HCT116 (cell line): ENCODE results near the gene C16orf74. TPM values are rescaled to one million over a fixed set of nuclear protein-coding genes. Genes with fewer than 3 reads are reported as not detected.

ENCODE experiments used
- ATAC-seq: fragments of 200-7000 bp; cut with Tn5 transposase; 2 replicates; pipeline ENCODE4 v1.9.1; 2020; ENCODE audit warnings: mild to moderate bottlenecking, moderate library complexity
- BruUV-seq: library from RNA; stranded (reverse); fragments of 400-500 nt; replicated peaks from 2 replicates; lab custom pipeline; 2021; lab: Mats Ljungman, UMichigan
- CTCF ChIA-PET: fragments of 300-600 bp; sonication (Branson Sonifier 250); formaldehyde crosslinking; loops from one replicate; lab custom pipeline; 2021; ENCODE audit warnings: antibody characterized with exemption; lab: Charles Lee
- POLR2A ChIA-PET: fragments of 300-600, 350-600 bp; sonication (Branson Sonifier 250); formaldehyde crosslinking; loops from one replicate; lab custom pipeline; 2021; ENCODE audit warnings: antibody characterized with exemption; lab: Charles Lee
- RAD21 ChIA-PET, 2 experiments: fragments of 300-600 bp; sonication (Branson Sonifier 250); formaldehyde crosslinking; loops; one replicate each; lab custom pipeline; 2023; ENCODE audit warnings: low total read pairs in 2 of 2; ENCODE audit not compliant: uncharacterized antibody in 2 of 2, unreplicated experiment in 2 of 2, low non-redundant PET in 1 of 2; lab: Charles Lee
- DNase-seq: peaks from one replicate; pipeline ENCODE4 v3.0.0-alpha.2; 2010; ENCODE audit warnings: low read depth, low spot score
- H2AFZ ChIP-seq: fragments of 200-600 bp; shearing (Covaris generic), sonication (generic); 2 replicates; pipeline ENCODE4 v1.6.1; 2017; ENCODE audit warnings: low read depth, mixed run types, mixed read lengths, antibody characterized with exemption, low read length; ENCODE audit not compliant: poor library complexity, severe bottlenecking
- H3K27ac ChIP-seq: 2 replicates; pipeline ENCODE4 v1.5.1; 2012; ENCODE audit warnings: low read depth, low read length
- H3K27me3 ChIP-seq: fragments of 200-600 bp; sonication (generic); 2 replicates; pipeline ENCODE4 v1.6.1; 2016; ENCODE audit warnings: mixed run types, low read length, mixed read lengths; ENCODE audit not compliant: insufficient read depth
- H3K36me3 ChIP-seq, 2 experiments: fragments of 200-500 bp in 1 of 2; fragments of 200-600 bp in 1 of 2; sonication (Bioruptor generic) in 1 of 2; sonication (generic) in 1 of 2; 2 replicates each; pipeline versions ENCODE4 v1.5.1 to v1.6.1; 2014 to 2016; ENCODE audit warnings: low read length in 2 of 2, inconsistent platforms in 1 of 2, mixed read lengths in 1 of 2, mixed run types in 1 of 2; ENCODE audit not compliant: insufficient read depth in 2 of 2, control insufficient read depth in 1 of 2
- H3K4me1 ChIP-seq, 2 experiments: fragments of 200-600 bp in 1 of 2; sonication (generic) in 1 of 2; 2 replicates each; pipeline versions ENCODE4 v1.5.1 to v1.6.1; 2012 to 2017; ENCODE audit warnings: low read length in 2 of 2, inconsistent platforms in 1 of 2, mild to moderate bottlenecking in 1 of 2, mixed read lengths in 1 of 2, mixed run types in 1 of 2, moderate library complexity in 1 of 2; ENCODE audit not compliant: insufficient read depth in 2 of 2, control insufficient read depth in 1 of 2
- H3K4me2 ChIP-seq: fragments of 200-600 bp; sonication (generic); 2 replicates; pipeline ENCODE4 v1.6.1; 2017; ENCODE audit warnings: mixed run types, low read length, mixed read lengths
- H3K4me3 ChIP-seq, 2 experiments: fragments of 200-600 bp in 1 of 2; sonication (generic) in 1 of 2; replicated peaks in 1 of 2; 2 replicates each; pipeline ENCODE4 v1.5.1; 2011 to 2016; ENCODE audit warnings: low read length in 2 of 2, control low read depth in 1 of 2, low read depth in 1 of 2, mild to moderate bottlenecking in 1 of 2, mixed read lengths in 1 of 2, mixed run types in 1 of 2
- H3K79me2 ChIP-seq: fragments of 200-600 bp; sonication (generic); 2 replicates; pipeline ENCODE4 v1.6.1; 2017; ENCODE audit warnings: mild to moderate bottlenecking, mixed run types, low read length, moderate library complexity, mixed read lengths; ENCODE audit not compliant: insufficient read depth
- H3K9ac ChIP-seq: fragments of 200-600 bp; sonication (generic); 2 replicates; pipeline ENCODE4 v1.6.1; 2016; ENCODE audit warnings: low read length, mixed read lengths
- H3K9me2 ChIP-seq: fragments of 200-600 bp; sonication (generic), shearing (Covaris generic); 2 replicates; pipeline ENCODE4 v1.6.1; 2017; ENCODE audit warnings: mixed run types, mild to moderate bottlenecking, moderate library complexity; ENCODE audit not compliant: insufficient read depth
- H3K9me3 ChIP-seq, 2 experiments: fragments of 200-500 bp in 1 of 2; fragments of 200-600 bp in 1 of 2; sonication (Bioruptor generic) in 1 of 2; sonication (generic) in 1 of 2; 2 replicates each; pipeline ENCODE4 v1.6.1; 2014 to 2017; ENCODE audit warnings: low read length in 2 of 2, mixed read lengths in 2 of 2, inconsistent platforms in 1 of 2, low read depth in 1 of 2, mild to moderate bottlenecking in 1 of 2, mixed run types in 1 of 2, moderate library complexity in 1 of 2; ENCODE audit not compliant: control insufficient read depth in 1 of 2, insufficient read depth in 1 of 2
- H4K20me1 ChIP-seq: fragments of 200-600 bp; sonication (generic), shearing (Covaris generic); 2 replicates; pipeline ENCODE4 v1.6.1; 2017; ENCODE audit warnings: mixed run types, mild to moderate bottlenecking, moderate library complexity; ENCODE audit not compliant: insufficient read depth
- CBX3 ChIP-seq: IDR thresholded peaks from 2 replicates; pipeline ENCODE4 v1.6.1; 2012; ENCODE audit warnings: low read depth
- EZH2 ChIP-seq: fragments of 200-600 bp; sonication (generic); IDR thresholded peaks from 2 replicates; pipeline ENCODE4 v1.6.1; 2017; ENCODE audit warnings: antibody characterized with exemption, mixed run types
- EZH2phosphoT487 ChIP-seq: fragments of 200-600 bp; IDR thresholded peaks from 2 replicates; pipeline ENCODE4 v1.6.1; 2018; ENCODE audit warnings: antibody characterized with exemption, borderline replicate concordance
- MAX ChIP-seq: IDR thresholded peaks from 2 replicates; pipeline ENCODE4 v1.6.1; 2012
- POLR2A ChIP-seq: IDR thresholded peaks from 2 replicates; pipeline ENCODE4 v1.7.0; 2011; ENCODE audit warnings: borderline replicate concordance; ENCODE audit not compliant: insufficient read depth, insufficient read length; ENCODE audit errors: extremely low read depth
- POLR2AphosphoS5 ChIP-seq: IDR thresholded peaks from 2 replicates; pipeline ENCODE4 v1.6.1; 2011; ENCODE audit warnings: mild to moderate bottlenecking, low read depth, low read length, moderate library complexity
- SIN3A ChIP-seq: IDR thresholded peaks from 2 replicates; pipeline ENCODE4 v1.6.1; 2012; ENCODE audit warnings: low read depth
- SP1 ChIP-seq: IDR thresholded peaks from 2 replicates; pipeline ENCODE4 v1.6.1; 2012; ENCODE audit warnings: low read depth
- YY1 ChIP-seq: IDR thresholded peaks from 2 replicates; pipeline ENCODE4 v1.6.1; 2011; ENCODE audit warnings: low read length, low read depth, moderate library complexity, mild to moderate bottlenecking; ENCODE audit not compliant: insufficient replicate concordance; ENCODE audit errors: extremely low read depth
- ZNF274 ChIP-seq: fragments of 200-500 bp; sonication (Bioruptor generic); IDR thresholded peaks from 2 replicates; pipeline ENCODE4 v1.6.1; 2014; ENCODE audit warnings: mild to moderate bottlenecking, low read depth, low read length, inconsistent platforms
- intact Hi-C: fragments of 100-400 bp; cut with micrococcal nuclease; formaldehyde crosslinking; loops from 2 replicates; pipeline ENCODE4 v1.10.0; 2022
- total RNA-seq: library from RNA; stranded (reverse); gene quantifications from one replicate; pipeline ENCODE4 v1.2.1, GENCODE V29; 2021; ENCODE audit not compliant: unreplicated experiment
- TF ChIP-seq, protein P1 (sequence below): IDR thresholded peaks from 2 replicates; pipeline ENCODE4 v1.6.1; 2011; ENCODE audit warnings: mild to moderate bottlenecking, low read length, moderate library complexity; ENCODE audit not compliant: insufficient replicate concordance; ENCODE audit errors: extremely low read depth

Gene C16orf74
- total RNA-seq, 1 experiment from 2014 or later: 30.0 TPM

DNA sequence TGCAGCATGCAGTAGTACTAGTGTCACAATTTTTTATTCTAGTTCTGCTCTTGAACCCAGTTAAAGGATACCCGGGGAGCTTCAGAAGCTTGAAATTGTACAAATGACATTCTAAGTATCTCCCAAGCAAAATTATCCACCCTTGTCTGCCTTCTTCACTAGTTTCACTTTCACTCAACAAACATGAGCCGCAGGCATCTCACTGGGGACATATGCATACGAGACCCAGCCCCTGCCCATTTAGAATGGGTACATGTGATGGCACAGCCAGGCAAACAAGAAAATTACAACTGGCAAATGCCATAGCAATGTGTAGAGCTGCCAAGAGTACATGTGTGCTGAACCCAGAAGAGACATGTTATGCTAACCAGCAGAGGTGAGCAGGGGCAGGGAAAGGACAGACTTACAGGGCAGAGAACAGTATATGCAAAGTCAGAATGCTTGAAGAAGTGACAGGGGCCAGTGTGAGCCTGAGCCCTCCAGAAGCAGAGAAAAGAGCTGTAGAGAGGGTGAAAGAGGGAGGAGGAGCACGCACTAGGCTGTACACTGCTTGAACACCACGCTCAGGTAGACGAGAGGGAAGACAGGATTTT is 70.4 kb downstream of the C16orf74 start:
- H2AFZ ChIP-seq: no peak overlapping the region
- H3K4me2 ChIP-seq: no peak overlapping the region
- POLR2A ChIA-PET: no interaction called here
- TF ChIP-seq EZH2 (no peak), MAX (no peak), SIN3A (no peak), ZNF274 (no peak), POLR2A (no peak), YY1 (no peak), POLR2AphosphoS5 (no peak), EZH2phosphoT487 (no peak), SP1 (no peak), CBX3 (no peak)
- TF ChIP-seq, protein P1, sequence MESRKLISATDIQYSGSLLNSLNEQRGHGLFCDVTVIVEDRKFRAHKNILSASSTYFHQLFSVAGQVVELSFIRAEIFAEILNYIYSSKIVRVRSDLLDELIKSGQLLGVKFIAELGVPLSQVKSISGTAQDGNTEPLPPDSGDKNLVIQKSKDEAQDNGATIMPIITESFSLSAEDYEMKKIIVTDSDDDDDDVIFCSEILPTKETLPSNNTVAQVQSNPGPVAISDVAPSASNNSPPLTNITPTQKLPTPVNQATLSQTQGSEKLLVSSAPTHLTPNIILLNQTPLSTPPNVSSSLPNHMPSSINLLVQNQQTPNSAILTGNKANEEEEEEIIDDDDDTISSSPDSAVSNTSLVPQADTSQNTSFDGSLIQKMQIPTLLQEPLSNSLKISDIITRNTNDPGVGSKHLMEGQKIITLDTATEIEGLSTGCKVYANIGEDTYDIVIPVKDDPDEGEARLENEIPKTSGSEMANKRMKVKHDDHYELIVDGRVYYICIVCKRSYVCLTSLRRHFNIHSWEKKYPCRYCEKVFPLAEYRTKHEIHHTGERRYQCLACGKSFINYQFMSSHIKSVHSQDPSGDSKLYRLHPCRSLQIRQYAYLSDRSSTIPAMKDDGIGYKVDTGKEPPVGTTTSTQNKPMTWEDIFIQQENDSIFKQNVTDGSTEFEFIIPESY: no peak
- TF ChIP-seq, all 23 proteins: peak for 0
- ChIA-PET RAD21 (no interaction called here), CTCF (no interaction called here)
- Histone ChIP-seq H3K79me2 (peaks cover 30% of the 10 kb centered on the region), H3K27ac (no peak overlapping the region), H3K9me2 (no peaks in the 10 kb centered on the region), H3K4me3 (no peak overlapping the region), H3K27me3 (no peaks in the 10 kb centered on the region), H3K4me1 (no peaks in the 10 kb centered on the region), H3K9me3 (no peaks in the 10 kb centered on the region), H3K9ac (no peak overlapping the region), H3K36me3 (peaks cover 40 to 52% of the 10 kb centered on the region in 2 experiments), H4K20me1 (no peaks in the 10 kb centered on the region)
- intact Hi-C loops: no loop called here
- DNase-seq: no peak
- no TSS peak for BruUV-seq
- no peak for ATAC-seq
